PFSK-1 (cell line): ENCODE measurements around the gene SLC24A3.

Experiments used
- FOXP2 ChIP-seq: optimal IDR thresholded peaks from 2 replicates; pipeline ENCODE3; 2011; ENCODE audit warnings: borderline replicate concordance, control low read depth, inconsistent platforms; ENCODE audit not compliant: insufficient read depth; ENCODE audit errors: extremely low read length, extremely low read depth
- POLR2AphosphoS5 ChIP-seq: IDR thresholded peaks from 2 replicates; pipeline ENCODE4 v1.6.1; 2012; ENCODE audit warnings: low read depth, mild to moderate bottlenecking, control low read depth, low read length, moderate library complexity
- REST ChIP-seq, 2 experiments: IDR thresholded peaks; 2 replicates each; pipeline versions ENCODE4 v1.6.1 to v1.8.0; 2011 to 2012; ENCODE audit warnings: low read depth in 2 of 2, low read length in 2 of 2, control low read depth in 1 of 2, inconsistent platforms in 1 of 2, mild to moderate bottlenecking in 1 of 2, moderate library complexity in 1 of 2; ENCODE audit not compliant: insufficient read depth in 1 of 2
- SIN3A ChIP-seq: IDR thresholded peaks from 2 replicates; pipeline ENCODE4 v1.6.1; 2012; ENCODE audit warnings: mild to moderate bottlenecking, low read length, moderate library complexity, borderline replicate concordance; ENCODE audit not compliant: insufficient read depth
- TAF1 ChIP-seq: IDR thresholded peaks from 2 replicates; pipeline ENCODE4 v1.6.1; 2012; ENCODE audit warnings: low read length, control low read depth, borderline replicate concordance; ENCODE audit not compliant: insufficient read depth

SLC24A3 gene

GRCh38 chr20:19617256-19617655 is 404.8 kb downstream of the SLC24A3 start:
- TF ChIP-seq REST (IDR thresholded peaks at IDR 0.05; ENCODE audit: insufficient read depth in 1 of 2, low read depth in 2 of 2, low read length in 2 of 2) (no peak), TAF1 (no peak), FOXP2 (no peak), SIN3A (no peak), POLR2AphosphoS5 (no peak)

GRCh38 chr20:19618711-19619110 is 406.3 kb downstream of the SLC24A3 start:
- TF ChIP-seq SIN3A (no peak), REST (IDR thresholded peaks at IDR 0.05; ENCODE audit: insufficient read depth in 1 of 2, low read depth in 2 of 2, low read length in 2 of 2) (no peak), POLR2AphosphoS5 (no peak), TAF1 (no peak), FOXP2 (no peak)

- TF ChIP-seq SIN3A (no peak), FOXP2 (no peak), REST (IDR thresholded peaks at IDR 0.05; ENCODE audit: insufficient read depth in 1 of 2, low read depth in 2 of 2, low read length in 2 of 2) (no peak), TAF1 (no peak), POLR2AphosphoS5 (no peak)
Observed at GRCh38 chr20:19619904-19620430, 407.5 kb downstream of the SLC24A3 start.

GRCh38 chr20:19620446-19620845 is 408.0 kb downstream of the SLC24A3 start:
- TF ChIP-seq FOXP2 (no peak), SIN3A (no peak), REST (IDR thresholded peaks at IDR 0.05; ENCODE audit: insufficient read depth in 1 of 2, low read depth in 2 of 2, low read length in 2 of 2) (no peak)

- TF ChIP-seq FOXP2 (no peak), TAF1 (no peak), SIN3A (no peak), POLR2AphosphoS5 (no peak), REST (IDR thresholded peaks at IDR 0.05; ENCODE audit: insufficient read depth in 1 of 2, low read depth in 2 of 2, low read length in 2 of 2) (no peak)
Observed at GRCh38 chr20:19621072-19621471, 408.6 kb downstream of the SLC24A3 start.
